AG20443 (cell line): ENCODE measurements around the gene RENBP.

Experiments used
- DNase-seq: peaks from one replicate; pipeline ENCODE4 v3.0.0; 2012; ENCODE audit warnings: low spot score, mixed read lengths

Gene RENBP

DNA sequence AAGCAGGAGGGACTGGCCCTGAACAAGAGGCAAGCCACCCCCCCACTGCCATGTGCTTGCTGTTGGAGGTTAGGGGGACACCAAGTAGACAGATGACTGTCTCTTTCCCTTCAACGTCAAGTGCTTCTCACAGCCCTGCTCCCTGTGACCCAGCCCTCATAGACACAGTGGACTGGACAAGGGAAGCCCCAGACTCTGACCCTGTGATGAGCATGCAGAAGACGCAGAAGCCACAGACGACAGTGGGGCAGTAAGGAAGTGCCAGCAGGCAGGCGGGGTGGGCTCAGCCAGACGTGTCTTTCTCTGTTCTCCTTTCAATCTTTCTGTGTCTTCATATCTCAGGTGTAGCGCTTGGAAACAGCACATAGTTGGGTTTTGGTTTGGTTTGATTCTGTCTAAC, 56.1 kb downstream of the RENBP start:
- DNase-seq, result no peak

DNA sequence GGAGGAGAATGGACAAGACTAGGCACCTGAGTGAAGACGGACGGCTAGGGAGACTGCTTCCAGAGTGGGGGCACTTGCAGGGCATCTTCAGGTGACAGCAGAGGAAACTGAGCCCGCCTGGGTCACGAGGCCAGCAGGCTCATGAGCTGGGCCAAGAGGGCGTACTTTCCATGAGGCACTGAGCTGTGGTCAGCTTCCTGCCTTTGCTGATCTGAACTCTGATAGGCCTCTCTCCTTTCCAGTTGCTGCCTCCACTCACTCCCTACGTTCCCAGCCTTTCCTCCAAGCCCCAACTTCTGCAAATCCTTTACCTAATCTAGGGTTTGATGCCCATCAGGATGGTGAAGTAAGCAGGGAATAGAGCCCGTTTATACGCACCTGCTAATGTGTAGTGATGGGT, 57.1 kb downstream of the RENBP start:
- DNase-seq, result no peak

DNA sequence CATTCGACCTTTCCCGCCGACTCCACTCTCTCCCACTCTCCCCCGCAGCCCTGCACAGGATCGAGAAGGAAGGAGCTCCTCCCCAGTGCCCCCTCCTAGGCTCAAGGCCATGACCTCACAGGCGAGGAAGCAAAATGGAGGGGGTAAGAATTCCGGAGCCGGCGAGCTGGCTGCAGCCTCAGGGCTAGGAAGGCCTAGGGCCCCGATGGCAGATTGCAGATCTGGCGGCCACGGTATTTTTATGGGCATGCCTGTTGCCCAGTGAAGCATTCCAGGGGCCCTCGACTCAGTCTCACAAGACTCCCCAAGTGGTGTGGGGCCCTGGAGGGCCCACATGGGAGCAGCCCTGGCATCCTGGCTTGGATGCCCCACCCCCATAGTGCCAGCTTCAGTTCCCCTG, 57.5 kb downstream of the RENBP start:
- no peak for DNase-seq

DNA sequence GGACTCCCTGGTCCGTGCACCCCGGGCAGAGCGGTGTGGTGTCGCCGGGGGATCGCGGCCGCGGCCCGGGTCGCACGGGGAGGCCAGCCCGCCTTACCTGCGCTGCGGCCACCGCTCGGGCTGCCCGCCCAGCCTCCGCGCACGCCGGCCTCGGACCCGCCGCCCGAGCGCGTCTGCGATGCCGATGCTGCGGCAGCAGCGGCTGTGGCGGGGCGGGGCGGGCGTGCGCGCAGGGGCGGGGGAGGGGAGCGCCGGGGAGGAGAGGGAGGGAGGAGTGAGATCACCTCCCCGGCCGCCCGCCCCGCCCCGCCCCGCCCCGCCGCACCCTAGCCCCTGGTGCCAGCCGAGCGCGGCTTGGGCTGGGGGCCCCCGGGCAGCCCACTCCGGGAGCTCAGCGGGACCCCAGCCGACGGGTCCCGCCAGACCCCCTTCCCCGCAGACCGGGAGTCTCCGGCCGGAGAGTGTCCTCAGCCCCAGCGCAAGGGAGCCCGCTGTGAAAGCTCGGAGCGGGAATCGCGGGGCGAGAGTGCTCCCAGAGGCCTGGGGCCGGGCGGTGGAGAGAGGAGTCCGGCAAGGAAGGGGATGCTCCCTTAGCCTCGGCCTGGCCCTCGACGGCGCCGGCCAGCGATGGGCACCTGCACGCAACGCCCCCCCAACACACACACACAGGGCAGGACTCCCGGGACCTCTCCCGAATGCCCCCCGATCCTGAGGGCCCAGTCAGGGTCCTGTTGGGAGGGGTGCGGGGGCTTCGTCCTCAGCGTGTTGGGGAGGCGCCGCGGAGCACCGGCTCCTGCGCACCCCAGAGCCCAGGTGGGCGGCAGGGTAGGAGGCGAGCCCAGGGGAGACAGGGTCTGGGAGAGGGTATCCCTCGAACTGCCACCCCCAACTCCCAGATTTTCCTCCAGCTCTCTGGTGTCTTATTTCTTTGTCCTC, 58.2 kb downstream of the RENBP start, which contains the start of gene L1CAM:
L1CAM (minus strand) TSS at position 206 of the 936 bp plus-strand sequence. CDS start 10,337 bp downstream, outside the sequence.
- peak; percentile 49 for DNase-seq
